GM12878 (cell line): Measurements from ENCODE around the gene DIS3L2. TPM values are rescaled to one million over a fixed set of nuclear protein-coding genes. Genes with fewer than 3 reads are reported as not detected.
A peak's percentile ranks its signal among the peaks of the same experiment; 100 is the strongest.
"Not testable (repeated sequence)": the region's sequence is repeated elsewhere in the genome, so short reads cannot be mapped to it uniquely, and the experiment has no call there.

ENCODE experiments used
- ATAC-seq: fragments of 200-7000 bp; cut with Tn5 transposase; 3 replicates; pipeline ENCODE4 v1.9.1; 2020; ENCODE audit warnings: mild to moderate bottlenecking, moderate library complexity
- BruUV-seq: library from RNA; stranded (reverse); fragments of 400-500 nt; replicated peaks from 2 replicates; lab custom pipeline; 2021; lab: Mats Ljungman, UMichigan
- CTCF ChIA-PET: fragments of 300-600 bp; sonication (Branson Sonifier 250); formaldehyde crosslinking; extraction: SDS; loops from one replicate; lab custom pipeline; 2021; ENCODE audit warnings: inconsistent platforms; lab: Yijun Ruan, JAX
- POLR2A ChIA-PET: fragments of 350-600 bp; formaldehyde crosslinking; extraction: SDS; loops from one replicate; lab custom pipeline; 2021; ENCODE audit warnings: inconsistent platforms; lab: Charles Lee
- RAD21 ChIA-PET: fragments of 300-600 bp; sonication (Branson Sonifier 250); formaldehyde crosslinking; loops from one replicate; lab custom pipeline; 2023; ENCODE audit warnings: antibody characterized with exemption; ENCODE audit not compliant: unreplicated experiment; lab: Charles Lee
- SMC1A ChIA-PET: fragments of 300-600 bp; sonication (Branson Sonifier 250); formaldehyde crosslinking; loops from one replicate; lab custom pipeline; 2023; ENCODE audit not compliant: unreplicated experiment, uncharacterized antibody; lab: Charles Lee
- DNase-seq: peaks from one replicate; pipeline ENCODE4 v3.0.0-alpha.2; 2011; ENCODE audit warnings: low read depth, low spot score
- FAIRE-seq: peaks from 3 replicates; lab custom pipeline; 2011; peaks lifted over from hg19 to GRCh38; lab: Jason Lieb, UNC
- H2AFZ ChIP-seq: 2 replicates; pipeline ENCODE4 v1.6.0; 2011; ENCODE audit warnings: low read depth, low read length, control low read depth; ENCODE audit not compliant: control insufficient read depth
- H3K27ac ChIP-seq: 2 replicates; pipeline ENCODE4 v1.5.1; 2011; ENCODE audit warnings: control low read depth; ENCODE audit not compliant: control insufficient read depth, insufficient read depth
- H3K27me3 ChIP-seq, 2 experiments: replicated peaks in 1 of 2; 2 replicates each; pipeline versions ENCODE4 v1.6.0 to v1.6.1; 2011; ENCODE audit warnings: low read length in 1 of 2; ENCODE audit not compliant: control insufficient read depth in 2 of 2, insufficient read depth in 2 of 2
- H3K36me3 ChIP-seq, 2 experiments: 2 replicates each; pipeline ENCODE4 v1.5.1; 2011; ENCODE audit warnings: low read length in 1 of 2; ENCODE audit not compliant: control insufficient read depth in 2 of 2, insufficient read depth in 2 of 2
- H3K4me1 ChIP-seq: 2 replicates; pipeline ENCODE4 v1.6.1; 2011; ENCODE audit warnings: mild to moderate bottlenecking, low read length, moderate library complexity, mixed read lengths; ENCODE audit not compliant: control insufficient read depth, insufficient read depth
- H3K4me2 ChIP-seq: 2 replicates; pipeline ENCODE4 v1.6.0; 2011; ENCODE audit warnings: control low read depth; ENCODE audit not compliant: control insufficient read depth, insufficient read depth
- H3K4me3 ChIP-seq: fragments of 200-600 bp; sonication (generic); 2 replicates; pipeline ENCODE4 v1.5.1; 2016
- H3K79me2 ChIP-seq: 2 replicates; pipeline ENCODE4 v1.6.0; 2011; ENCODE audit warnings: low read length; ENCODE audit not compliant: control insufficient read depth, insufficient read depth
- H3K9ac ChIP-seq: 2 replicates; pipeline ENCODE4 v1.8.0; 2011; ENCODE audit warnings: low read length, control low read depth, mixed read lengths; ENCODE audit not compliant: control insufficient read depth, insufficient read depth
- H3K9me3 ChIP-seq: replicated peaks from 3 replicates; pipeline ENCODE4 v1.5.1; 2011; ENCODE audit warnings: mild to moderate bottlenecking, low read length; ENCODE audit not compliant: control insufficient read depth, insufficient read depth
- H4K20me1 ChIP-seq: 2 replicates; pipeline ENCODE4 v1.6.0; 2011; ENCODE audit not compliant: control insufficient read depth, insufficient read depth
- NBN ChIP-seq: fragments of 450-650 bp; IDR thresholded peaks from 2 replicates; pipeline ENCODE4 v1.6.1; 2016
- POLR2A ChIP-seq: IDR thresholded peaks from 2 replicates; pipeline ENCODE4 v1.6.1; 2011; ENCODE audit warnings: low read depth, mild to moderate bottlenecking, low read length
- WGBS: methylation state at CpG from one replicate; pipeline ENCODE4 v1.1.6; 2016; ENCODE audit warnings: low lambda C conversion rate; ENCODE audit not compliant: insufficient replicate concordance, insufficient coverage; ENCODE audit errors: missing lambda C conversion rate; 5-methylcytosine and 5-hydroxymethylcytosine counted together
- in situ Hi-C: fragments of 300-500 bp; cut with MboI; formaldehyde crosslinking; loops from 9 replicates; pipeline ENCODE4 v1.14.3; 2018; ENCODE audit warnings: mixed read lengths
- intact Hi-C: fragments of 100-400 bp; cut with micrococcal nuclease; formaldehyde crosslinking; loops from one replicate; pipeline ENCODE4 v1.14.2; 2022; ENCODE audit not compliant: unreplicated experiment
- polyA plus RNA-seq, 11 experiments: library from polyadenylated mRNA; depleted of rRNA in 4 of 11; unstranded in 6 of 11; stranded (reverse) in 5 of 11; fragments of >200 nt; fragmentation: Nextera tagmentation in 4 of 11; fragmentation: Illumina TruSeq in 1 of 11; extraction: Ambion mirVana in 4 of 11; extraction: Trizol in 1 of 11; gene quantifications; 1 replicate in 1 of 11; 2 replicates in 10 of 11; pipeline versions ENCODE4 v1.2.1 to v1.2.3, GENCODE V29; 2011 to 2016; ENCODE audit warnings: inconsistent platforms in 2 of 11, missing spikeins in 2 of 11, low read depth in 1 of 11
- total RNA-seq, 4 experiments: library from RNA; depleted of rRNA in 3 of 4; stranded (reverse); fragments of >200 nt in 3 of 4; fragmentation: Illumina TruSeq in 1 of 4; extraction: Trizol in 1 of 4; gene quantifications; 2 replicates each; pipeline versions ENCODE4 v1.2.1 to v1.2.3, GENCODE V29; 2013 to 2021

DIS3L2 gene
- total and polyA plus RNA-seq, 10 of the 15 experiments (the other 5 are each of a cell fraction or from before 2014, with no cell fraction given): 3.5 to 27.1 (median 16.0) TPM

DNA sequence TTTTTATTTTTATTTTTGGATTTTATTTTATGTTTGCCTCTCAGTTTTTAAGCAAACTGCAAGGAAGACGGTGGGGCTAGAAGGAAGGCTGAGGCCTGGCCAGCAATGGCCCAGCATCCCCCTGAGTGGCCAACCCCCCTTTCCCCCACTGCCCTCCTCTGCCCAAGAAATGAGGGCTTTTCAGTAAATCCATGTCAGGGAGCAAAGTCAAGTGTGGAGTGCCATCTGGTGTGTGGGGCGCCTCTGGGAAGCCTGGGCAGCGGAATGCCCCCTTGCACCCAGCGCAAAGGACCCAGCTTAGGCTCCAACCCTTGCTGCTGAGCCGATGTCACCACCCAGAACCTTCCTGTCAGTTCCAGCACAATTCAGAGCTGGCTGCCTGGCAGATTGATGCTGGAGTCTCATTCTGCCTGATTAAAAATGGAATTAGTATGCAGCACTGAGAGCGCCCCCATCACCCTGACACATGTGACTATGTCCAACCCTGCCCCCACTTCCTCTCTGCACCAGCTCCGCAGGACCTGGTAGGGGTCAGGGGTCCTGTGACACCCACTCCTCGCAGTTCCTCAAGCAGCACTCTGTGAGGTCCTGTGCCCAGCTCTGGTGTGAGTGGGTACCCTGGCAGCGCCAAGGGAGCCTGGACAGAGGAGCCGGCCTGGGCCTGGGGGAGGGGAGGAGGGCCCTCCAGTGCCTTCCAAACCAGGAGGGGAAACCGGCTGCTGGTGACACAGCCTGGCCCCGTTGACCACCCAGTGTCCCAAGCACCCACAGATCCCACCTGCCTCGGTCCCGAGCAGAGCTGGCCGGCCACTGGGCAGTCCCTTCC, 407.8 kb downstream of the DIS3L2 start:
- H3K27ac ChIP-seq: no peak overlapping the region
- H3K4me3 ChIP-seq: no peak overlapping the region
- 0 out of 2 replicates have a peak, but pooled peaks cover under 1% of the 10 kb centered on the region for H3K4me1 ChIP-seq
- ChIA-PET RAD21 (no interaction called here), SMC1A (no interaction called here), CTCF (no interaction called here), POLR2A (no interaction called here)
- no TSS peak for BruUV-seq
- intact Hi-C loops: no loop called here
- FAIRE-seq: no peak
- H3K27me3 ChIP-seq: no peaks in the 10 kb centered on the region
- ATAC-seq: no peak
- WGBS: 38% methylated on average over 11 of the region's 15 CpGs
- no peaks in the 10 kb centered on the region for H4K20me1 ChIP-seq
- DNase-seq: no peak
- TF ChIP-seq NBN (no peak), POLR2A (no peak)
- no peak overlapping the region for H3K9ac ChIP-seq
- H3K4me2 ChIP-seq: no peak overlapping the region
- no peak overlapping the region for H2AFZ ChIP-seq
- H3K9me3 ChIP-seq: no peaks in the 10 kb centered on the region
- in situ Hi-C loops: no loop called here
- H3K36me3 ChIP-seq: no peaks in the 10 kb centered on the region
- no peaks in the 10 kb centered on the region for H3K79me2 ChIP-seq

DNA sequence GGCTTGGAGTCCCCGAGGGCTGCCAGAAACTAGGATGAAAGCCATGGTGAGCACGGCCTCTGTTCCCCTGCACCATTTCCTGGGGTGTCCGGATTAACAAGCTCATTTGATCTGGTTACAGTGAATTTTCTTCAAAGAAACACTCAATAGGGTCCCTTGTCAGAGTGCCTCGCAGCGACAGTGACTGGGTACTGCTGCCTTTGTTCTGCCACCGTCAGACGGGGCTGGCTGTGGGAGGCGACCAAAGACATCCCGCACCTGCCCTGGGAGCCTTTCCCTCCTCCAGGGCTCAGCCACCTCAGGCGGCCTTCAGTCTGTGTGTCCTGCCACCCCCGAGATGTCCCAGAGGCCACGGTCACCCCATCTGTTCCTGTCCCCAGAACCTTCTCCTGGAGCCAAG, 408.5 kb downstream of the DIS3L2 start:
- peak; percentile 18; the same call in 1 of the 3 replicates for ATAC-seq
- H3K36me3 ChIP-seq, FAIRE-seq, H2AFZ ChIP-seq, H3K9me3 ChIP-seq, RAD21 ChIA-PET, H3K9ac ChIP-seq, H3K4me3 ChIP-seq, H4K20me1 ChIP-seq, H3K27ac ChIP-seq, BruUV-seq, SMC1A ChIA-PET, in situ Hi-C loops, H3K27me3 ChIP-seq, POLR2A ChIA-PET, intact Hi-C loops, CTCF ChIA-PET, DNase-seq, H3K4me1 ChIP-seq, H3K79me2 ChIP-seq, H3K4me2 ChIP-seq: not testable (repeated sequence)
- 28% methylated on average over 11 of the region's 12 CpGs for WGBS
